ENCODE data around the gene PDZD2.

- TF ChIP-seq, protein P1, sequence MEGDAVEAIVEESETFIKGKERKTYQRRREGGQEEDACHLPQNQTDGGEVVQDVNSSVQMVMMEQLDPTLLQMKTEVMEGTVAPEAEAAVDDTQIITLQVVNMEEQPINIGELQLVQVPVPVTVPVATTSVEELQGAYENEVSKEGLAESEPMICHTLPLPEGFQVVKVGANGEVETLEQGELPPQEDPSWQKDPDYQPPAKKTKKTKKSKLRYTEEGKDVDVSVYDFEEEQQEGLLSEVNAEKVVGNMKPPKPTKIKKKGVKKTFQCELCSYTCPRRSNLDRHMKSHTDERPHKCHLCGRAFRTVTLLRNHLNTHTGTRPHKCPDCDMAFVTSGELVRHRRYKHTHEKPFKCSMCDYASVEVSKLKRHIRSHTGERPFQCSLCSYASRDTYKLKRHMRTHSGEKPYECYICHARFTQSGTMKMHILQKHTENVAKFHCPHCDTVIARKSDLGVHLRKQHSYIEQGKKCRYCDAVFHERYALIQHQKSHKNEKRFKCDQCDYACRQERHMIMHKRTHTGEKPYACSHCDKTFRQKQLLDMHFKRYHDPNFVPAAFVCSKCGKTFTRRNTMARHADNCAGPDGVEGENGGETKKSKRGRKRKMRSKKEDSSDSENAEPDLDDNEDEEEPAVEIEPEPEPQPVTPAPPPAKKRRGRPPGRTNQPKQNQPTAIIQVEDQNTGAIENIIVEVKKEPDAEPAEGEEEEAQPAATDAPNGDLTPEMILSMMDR (conservative IDR thresholded peaks at IDR 0.05 in 1 of 2, IDR thresholded peaks at IDR 0.05 in 1 of 2; ENCODE audit: extremely low read depth in 1 of 2, insufficient read depth in 1 of 2, low read depth in 1 of 2, low read length in 2 of 2) = no peak
- no peak for TF ChIP-seq EZH2 (IDR thresholded peaks at IDR 0.05; ENCODE audit: borderline replicate concordance, low read length)
Measured at GRCh38 chr5:31924005-31924404, 285.1 kb downstream of the PDZD2 start.

Data from mammary epithelial cell (primary cell).